Endometrium (tissue), 2 donors: ENCODE measurements around the gene MUC13.

ENCODE experiments used
- FAIRE-seq: peaks from 2 replicates; lab custom pipeline; 2012; peaks lifted over from hg19 to GRCh38; lab: Jason Lieb, UNC
- donor health status: control.
- donor health status: control.

MUC13 gene

DNA sequence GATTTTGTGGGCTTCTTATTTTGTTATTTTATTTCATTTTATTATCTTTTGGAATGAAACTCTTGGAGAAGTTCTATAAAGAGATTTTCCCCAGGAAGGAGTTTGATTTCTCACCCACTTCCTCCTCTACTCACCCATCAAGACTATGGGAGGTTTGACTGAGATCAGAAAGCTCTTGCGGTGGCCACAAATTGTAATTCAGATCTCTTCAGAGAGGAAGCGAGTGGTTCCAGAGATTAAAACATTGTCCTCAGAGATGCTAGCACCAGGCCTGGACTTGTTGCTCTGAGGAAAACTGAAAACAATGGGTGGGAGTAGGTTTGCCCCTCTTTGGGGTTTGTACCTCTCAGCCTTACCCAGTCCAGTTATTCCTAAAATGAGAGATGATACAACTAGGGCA, 8.1 kb upstream of the MUC13 start:
- FAIRE-seq: no peak

- FAIRE-seq: no peak
Measured at GRCh38 chr3:124941771-124942170, 7.2 kb upstream of the MUC13 start.

GRCh38 chr3:124939661-124940060, 5.1 kb upstream of the MUC13 start:
- FAIRE-seq: no peak

- FAIRE-seq: no peak
Measured at GRCh38 chr3:124938896-124939295, 4.3 kb upstream of the MUC13 start.

- no peak for FAIRE-seq
Measured at GRCh38 chr3:124937049-124937448, 2.5 kb upstream of the MUC13 start.

DNA sequence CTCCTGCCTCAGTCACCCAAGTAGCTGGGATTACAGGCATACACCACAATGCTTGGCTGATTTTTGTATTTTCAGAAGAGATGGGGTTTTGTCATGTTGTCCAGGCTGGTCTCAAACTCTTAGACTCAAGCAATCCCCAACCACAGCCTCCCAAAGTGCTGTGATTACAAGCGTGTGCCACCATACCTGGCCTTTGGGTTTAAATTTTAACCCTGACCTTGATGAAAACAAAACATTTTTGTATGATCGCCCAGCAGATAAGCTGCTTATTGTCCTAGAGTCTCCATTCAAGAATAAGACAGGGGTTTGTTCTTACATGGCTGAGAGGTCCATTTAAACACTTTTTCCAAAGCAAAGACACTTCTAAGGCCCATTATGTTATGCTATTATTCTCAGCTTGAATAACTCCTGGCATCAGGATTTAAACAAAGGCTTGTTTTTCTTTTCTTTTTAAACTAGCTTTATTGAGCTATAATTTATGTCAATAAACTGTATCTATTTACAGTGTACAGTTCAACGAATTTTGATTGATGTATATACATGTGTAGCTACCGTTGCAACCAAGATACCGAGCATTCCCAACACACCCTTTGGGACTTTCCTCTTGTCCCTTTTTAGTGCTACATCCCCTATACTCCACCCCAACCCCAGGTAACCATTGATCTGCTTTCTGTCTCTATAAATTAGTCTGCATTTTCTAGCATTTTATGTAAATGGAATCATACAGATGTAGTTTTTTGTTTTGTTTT, 1.4 kb upstream of the MUC13 start:
- FAIRE-seq: no peak

- no peak for FAIRE-seq
Measured at GRCh38 chr3:124935264-124935663, 713 bp upstream of the MUC13 start.

DNA sequence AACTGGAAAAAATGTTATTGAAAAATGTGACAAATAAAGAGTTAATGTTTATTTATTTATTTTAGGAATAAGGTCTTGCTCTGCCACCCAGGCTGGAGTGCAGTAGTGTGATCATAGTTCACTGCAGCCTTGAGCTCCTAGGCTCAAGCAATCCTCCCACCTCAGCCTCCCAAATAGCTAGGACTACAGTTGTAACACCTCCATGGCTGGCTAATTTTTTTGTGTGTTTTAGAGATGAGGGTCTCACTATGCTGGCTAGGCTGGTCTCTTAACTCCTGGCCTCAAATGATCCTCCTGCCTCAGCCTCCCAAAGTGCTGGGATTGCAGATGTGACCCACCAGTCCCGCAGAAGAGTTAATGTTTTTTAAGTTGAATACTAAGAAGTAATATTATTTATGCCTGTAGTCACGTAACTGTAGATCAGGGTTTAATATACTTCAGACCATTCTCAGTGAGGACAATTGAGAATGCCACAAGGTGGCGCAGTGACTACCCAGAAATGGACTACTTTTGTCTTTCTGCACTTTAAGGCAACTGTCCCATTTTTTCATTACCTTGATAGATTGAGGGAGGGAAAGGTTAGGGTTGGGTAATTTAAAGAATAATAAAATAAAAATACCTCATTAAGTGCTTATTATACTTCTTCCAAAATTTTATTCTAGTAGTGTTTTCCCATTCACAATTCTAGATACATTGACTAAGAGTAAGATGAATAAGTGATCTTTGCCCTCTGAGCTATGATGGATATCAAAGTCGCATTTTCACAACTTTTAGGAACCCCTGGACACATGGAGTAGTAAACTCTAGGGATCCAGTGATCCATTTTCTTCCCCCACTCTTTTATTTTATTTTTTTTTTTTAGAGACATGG, 6.0 kb downstream of the MUC13 start:
- no peak for FAIRE-seq

DNA sequence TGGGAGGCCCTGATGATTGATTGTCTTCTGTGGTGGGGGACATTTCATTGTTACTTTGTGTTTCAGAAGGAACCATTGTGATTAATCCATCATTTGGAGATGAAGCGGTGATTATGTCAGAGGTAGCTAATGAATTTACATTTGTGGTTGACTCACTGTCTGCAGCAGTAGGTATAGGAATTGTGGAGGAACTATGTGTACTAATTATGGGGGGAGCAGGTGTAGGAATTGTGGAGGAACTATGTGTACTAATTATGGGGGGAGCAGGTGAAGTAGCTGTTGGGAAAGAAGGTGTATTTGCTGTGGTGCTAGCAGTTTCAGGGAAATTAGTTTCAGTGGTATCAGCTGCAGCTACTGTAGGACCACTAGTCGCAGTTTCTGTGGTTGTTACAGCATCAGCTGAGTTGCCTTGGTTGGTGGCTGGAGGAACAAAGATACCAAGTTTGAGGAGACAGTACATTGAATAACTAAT, 6.9 kb downstream of the MUC13 start:
- FAIRE-seq: no peak

- FAIRE-seq: no peak
Measured at GRCh38 chr3:124926426-124927101, 8.0 kb downstream of the MUC13 start.

DNA sequence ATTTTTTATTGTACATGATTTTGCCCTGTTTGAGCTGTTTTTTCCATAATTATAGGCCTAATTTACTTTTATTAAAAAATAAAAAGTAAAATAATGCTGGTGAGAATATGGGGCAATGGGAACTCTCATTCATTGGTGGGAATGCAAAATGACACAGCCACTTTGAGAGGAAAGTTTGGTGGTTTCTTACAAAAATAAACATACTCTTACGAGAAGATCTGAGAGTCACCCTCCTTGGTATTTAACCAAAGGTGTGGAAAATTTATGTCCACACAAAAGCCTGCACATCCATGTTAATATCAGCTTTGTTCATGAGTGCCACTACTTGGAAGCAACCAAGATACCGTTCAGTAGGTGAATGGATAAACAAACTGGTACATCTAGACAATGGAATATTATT, 9.8 kb downstream of the MUC13 start:
- FAIRE-seq: no peak

GRCh38 chr3:124923833-124924232, 10.7 kb downstream of the MUC13 start:
- no peak for FAIRE-seq

DNA sequence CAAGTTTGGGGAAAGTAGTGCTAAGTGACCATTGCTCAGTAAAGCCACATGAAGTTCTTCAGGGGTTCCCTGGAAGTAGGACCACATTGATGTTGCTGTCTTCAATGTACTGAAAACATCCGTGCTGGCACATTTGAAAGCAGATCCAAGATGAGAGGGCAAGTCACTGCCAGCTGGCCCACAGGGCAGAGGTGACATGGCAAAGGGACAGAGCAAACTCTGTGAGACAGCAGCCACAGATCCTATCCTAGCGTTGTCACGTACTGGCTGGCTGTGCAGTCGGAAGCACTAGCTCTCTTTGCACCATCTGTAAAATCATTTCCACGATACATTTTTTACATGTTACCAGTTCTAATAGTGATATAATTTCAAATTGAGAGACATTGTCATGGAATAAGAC, 13.8 kb downstream of the MUC13 start:
- FAIRE-seq: no peak

GRCh38 chr3:124919756-124920155, 14.8 kb downstream of the MUC13 start:
- no peak for FAIRE-seq

DNA sequence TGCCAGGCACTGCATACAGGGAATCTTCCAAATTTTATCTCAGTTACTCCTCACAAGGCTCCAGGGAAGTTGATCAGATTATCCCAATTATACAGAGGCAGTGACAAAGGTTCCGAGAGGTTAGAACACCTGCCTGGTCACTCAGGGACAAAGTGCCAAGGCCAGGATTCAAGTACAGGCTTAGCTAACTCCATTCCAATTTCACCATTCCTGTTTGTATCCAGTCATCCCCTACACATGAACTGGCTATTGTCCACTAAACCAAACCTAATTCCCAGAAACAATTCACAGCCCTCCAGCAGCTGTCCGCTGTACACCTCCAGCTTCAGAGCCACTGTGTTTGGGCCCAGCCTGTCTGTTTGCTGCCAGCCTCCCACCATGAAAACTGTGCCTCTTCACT, 16.0 kb downstream of the MUC13 start:
- no peak for FAIRE-seq

- FAIRE-seq: no peak
Measured at GRCh38 chr3:124916837-124917409, 17.6 kb downstream of the MUC13 start.

GRCh38 chr3:124915254-124915653, 19.3 kb downstream of the MUC13 start:
- FAIRE-seq: no peak

- no peak for FAIRE-seq
Measured at GRCh38 chr3:124907957-124908356, 26.6 kb downstream of the MUC13 start.

GRCh38 chr3:124904835-124905492, 29.6 kb downstream of the MUC13 start:
- FAIRE-seq: no peak

DNA sequence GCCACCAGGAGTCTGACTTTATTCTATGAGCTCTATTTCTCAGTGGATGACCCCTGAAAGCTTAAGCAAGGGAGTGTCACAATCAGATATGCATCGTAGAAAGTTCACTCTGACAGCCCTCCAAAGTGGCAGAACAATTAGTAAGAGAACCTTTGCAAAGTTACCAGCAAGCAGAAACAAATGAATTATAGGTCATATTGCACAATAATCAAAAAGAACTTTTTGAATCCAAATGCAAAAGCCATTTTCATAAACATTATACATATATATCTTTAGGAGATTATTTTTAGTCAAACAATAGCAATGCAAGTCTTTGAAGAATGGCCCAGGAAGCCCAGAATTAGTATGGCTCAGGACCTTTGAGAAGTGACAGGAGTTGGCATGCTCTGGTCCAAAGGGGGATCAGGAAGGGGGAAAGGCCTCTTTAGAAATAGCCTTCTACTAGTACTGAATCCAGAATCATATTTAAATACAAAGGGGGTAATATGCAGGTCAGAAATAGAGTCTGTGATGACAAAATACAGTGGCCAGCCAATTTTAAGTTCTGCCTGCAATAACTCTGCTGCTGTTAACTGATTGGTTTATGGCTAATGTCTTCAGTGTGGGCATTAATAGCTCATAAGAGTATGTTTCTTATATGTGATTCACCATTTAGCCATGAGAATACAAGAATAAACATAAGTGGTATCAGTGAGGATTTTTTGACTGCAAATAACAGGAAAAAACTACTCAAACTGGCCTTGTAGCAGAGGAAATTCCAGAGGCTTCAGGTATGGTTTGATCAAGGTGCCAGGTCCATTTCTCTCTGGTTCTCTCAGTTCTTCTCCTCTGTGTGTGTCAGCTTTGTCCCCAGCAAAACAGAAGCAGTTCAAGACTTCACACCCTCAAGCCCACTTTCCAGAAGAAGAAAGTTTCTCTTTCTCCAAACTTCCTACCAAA, 30.4 kb downstream of the MUC13 start:
- no peak for FAIRE-seq
